Measurements from ENCODE around the gene KCNK15.
"Not testable (repeated sequence)": the region's sequence is repeated elsewhere in the genome, so short reads cannot be mapped to it uniquely, and the experiment has no call there.

Gene KCNK15

GRCh38 chr20:44759595-44759994, 13.9 kb downstream of the KCNK15 start:
- DNase-seq (ENCODE audit: low spot score): no peak

GRCh38 chr20:44761423-44761822, 15.8 kb downstream of the KCNK15 start:
- no peak for DNase-seq (ENCODE audit: low spot score)

DNA sequence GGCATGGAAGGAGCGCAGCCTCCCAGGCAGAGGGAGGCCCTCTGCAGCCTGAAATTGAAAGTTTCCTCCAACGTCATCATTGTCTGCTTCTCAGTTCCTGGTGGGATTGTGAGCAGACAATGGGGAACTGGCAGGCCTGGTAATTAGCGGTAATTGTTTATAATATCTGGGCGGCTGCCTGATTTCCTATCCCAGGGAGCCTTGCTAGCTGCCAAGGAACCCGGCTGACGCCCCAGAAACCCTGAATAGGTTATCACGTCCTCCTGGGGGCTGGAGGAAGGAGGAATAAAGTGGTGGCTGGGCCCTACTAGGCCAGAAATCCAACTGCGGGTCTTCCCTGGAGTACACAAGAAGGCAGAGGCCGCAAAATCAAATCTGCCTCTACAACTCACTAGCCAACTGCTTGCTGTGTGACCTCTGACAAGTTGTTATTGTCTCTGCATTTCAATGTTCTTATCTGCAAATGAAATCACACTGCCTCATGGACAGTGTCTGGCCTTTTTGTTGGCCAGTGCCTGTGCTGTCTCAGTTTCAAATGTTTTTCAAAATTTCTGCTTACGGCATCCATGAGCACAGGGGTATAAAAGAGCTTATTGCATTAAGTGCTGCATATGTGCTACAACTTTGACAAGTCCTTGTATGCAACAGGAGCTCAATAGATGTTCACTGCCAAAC, 16.9 kb downstream of the KCNK15 start:
- DNase-seq (ENCODE audit: low spot score): no peak

- DNase-seq (ENCODE audit: low spot score): not testable (repeated sequence)
Measured at GRCh38 chr20:44763798-44764197, 18.1 kb downstream of the KCNK15 start.

GRCh38 chr20:44765091-44765490, 19.4 kb downstream of the KCNK15 start:
- no peak for DNase-seq (ENCODE audit: low spot score)

GRCh38 chr20:44765701-44766347, 20.2 kb downstream of the KCNK15 start:
- peak; percentile 45 for DNase-seq (ENCODE audit: low spot score)

GRCh38 chr20:44768256-44768655, 22.6 kb downstream of the KCNK15 start:
- DNase-seq (ENCODE audit: low spot score): no peak

DNA sequence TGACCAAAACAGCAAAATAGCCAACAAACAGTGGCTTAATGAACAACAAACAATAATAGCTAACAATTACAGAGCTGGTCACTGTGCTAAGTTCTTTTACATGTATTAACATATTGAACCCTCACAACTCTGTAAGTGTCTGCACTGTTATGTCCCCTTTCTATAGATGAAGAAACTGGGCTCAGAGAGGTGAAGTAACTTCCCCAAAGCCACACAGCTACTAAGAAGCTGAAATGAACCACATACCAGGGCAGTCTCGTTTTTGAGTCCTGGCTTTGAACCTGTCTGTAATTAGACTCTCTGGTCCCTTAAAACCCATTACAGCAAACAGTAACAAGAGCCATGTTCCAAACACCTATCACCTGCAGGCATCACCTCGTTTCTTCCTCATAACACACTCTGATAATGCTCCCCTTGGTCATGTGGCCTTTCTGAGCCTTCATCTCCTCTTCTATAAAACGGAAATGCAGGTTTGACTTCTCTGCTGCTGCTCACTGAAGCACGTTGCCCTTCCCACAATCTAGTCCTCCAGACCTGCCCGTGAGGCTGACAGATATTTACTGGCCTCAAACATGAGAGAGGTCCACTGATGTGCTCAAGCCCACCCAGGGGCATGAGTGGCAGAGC, 23.3 kb downstream of the KCNK15 start:
- DNase-seq (ENCODE audit: low spot score): peak; percentile 2

GRCh38 chr20:44769481-44769863, 23.8 kb downstream of the KCNK15 start:
- no peak for DNase-seq (ENCODE audit: low spot score)

GRCh38 chr20:44770484-44771171, 25.0 kb downstream of the KCNK15 start:
- DNase-seq (ENCODE audit: low spot score): no peak

- DNase-seq (ENCODE audit: low spot score): no peak
Measured at GRCh38 chr20:44771172-44771535, 25.5 kb downstream of the KCNK15 start.

DNA sequence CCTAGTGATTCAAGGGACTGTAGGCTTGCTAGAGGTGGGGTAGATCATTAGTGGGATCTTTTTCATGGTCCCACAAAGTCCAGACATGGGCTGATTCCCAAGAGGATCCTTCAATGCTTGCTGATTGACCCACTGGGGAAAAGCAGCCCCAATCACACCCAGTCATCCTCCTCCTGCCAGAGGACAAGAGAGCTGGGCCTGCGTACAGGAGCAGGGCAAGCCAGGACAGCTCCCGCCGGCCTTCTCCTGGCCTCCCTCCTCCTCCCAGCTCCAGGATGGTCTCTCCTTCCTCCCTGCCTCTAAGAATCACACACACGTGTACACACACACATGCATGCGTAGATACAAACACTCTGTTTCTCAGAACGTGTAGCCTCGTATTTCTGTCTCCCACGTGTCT, 27.0 kb downstream of the KCNK15 start:
- no peak for DNase-seq (ENCODE audit: low spot score)

GRCh38 chr20:44773070-44773829, 27.6 kb downstream of the KCNK15 start:
- DNase-seq (ENCODE audit: low spot score): no peak

GRCh38 chr20:44776980-44777379, 31.3 kb downstream of the KCNK15 start:
- no peak for DNase-seq (ENCODE audit: low spot score)

DNA sequence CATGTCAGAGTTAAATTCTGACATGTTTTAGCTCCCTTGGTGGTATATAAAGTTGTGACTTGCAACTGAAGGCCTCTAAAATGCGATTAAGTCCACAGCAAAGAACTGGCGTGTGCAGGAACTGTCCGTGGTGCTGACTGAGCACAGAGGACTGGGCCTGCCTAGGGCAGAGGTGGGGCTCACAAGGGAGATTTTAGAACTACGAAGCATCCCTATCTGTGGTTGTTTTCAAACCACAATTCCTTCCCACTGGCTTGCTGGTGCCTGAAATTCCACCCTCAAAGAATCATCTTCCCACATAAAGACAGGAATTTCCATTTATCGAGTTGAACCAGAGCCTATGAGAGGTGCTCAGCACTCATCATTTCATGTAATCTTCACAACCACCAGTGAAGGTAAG, 34.6 kb downstream of the KCNK15 start:
- peak; percentile 50 for DNase-seq (ENCODE audit: low spot score)

- DNase-seq (ENCODE audit: low spot score): no peak
Measured at GRCh38 chr20:44781118-44781517, 35.5 kb downstream of the KCNK15 start.

DNA sequence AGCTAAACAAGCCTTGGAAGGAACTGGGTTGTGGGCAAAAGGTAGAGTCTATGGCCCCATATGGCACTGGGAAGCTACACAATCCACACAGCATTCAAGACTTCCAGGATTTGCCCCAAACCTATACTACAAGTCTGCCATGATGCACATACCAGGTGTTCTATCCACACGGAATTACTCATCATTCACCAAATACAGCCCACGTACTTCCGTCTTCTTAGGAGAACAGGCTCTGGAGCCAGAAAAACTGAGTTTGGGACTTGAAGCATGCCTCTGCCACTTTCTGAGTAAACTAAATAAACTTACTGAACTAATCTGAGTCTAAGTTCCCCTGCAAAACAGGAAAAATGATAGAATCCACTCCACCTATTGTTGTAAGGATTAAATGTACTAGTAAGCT, 36.1 kb downstream of the KCNK15 start:
- DNase-seq (ENCODE audit: low spot score): no peak

DNA sequence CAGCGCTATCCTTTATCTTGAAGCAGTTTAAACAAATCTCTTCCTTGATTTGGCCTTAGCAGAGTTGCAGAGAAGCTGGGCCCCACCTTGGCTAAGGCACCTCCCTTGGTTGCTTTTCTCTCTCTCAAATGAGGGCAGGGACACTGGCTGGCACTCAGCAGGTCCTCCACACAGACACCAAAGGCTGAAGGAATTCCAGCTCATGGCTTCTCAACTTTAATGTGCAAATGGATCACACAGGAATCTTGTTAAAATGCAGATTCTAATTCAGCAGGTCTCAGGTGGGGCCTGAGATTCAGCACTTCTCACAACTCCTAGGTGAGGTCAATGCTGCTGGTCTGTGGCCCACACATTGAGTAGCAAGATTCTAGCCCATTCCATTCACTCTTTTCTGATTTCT, 39.0 kb downstream of the KCNK15 start:
- DNase-seq (ENCODE audit: low spot score): no peak

DNA sequence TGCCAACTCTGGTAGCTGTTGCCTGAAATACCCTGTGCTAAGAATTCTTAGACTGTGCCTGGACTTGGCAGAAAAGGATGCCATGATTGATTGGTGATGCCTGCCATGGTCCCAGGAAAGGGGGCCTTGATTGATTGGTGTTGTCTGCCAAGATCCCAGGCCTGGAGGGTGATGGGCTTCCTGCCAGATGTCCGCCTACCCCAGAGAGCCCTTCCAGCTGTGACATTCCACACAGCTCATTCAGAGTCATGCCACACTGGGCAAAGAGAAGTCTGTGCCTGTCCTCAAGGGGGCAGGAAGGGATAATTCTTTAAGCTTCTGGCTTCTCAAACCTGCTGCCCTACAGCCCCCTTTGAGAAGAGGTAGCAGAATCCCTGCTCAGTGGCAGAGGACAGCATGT, 40.1 kb downstream of the KCNK15 start:
- DNase-seq (ENCODE audit: low spot score): peak; percentile 34

GRCh38 chr20:44787299-44787698, 41.6 kb downstream of the KCNK15 start:
- no peak for DNase-seq (ENCODE audit: low spot score)

GRCh38 chr20:44788706-44789456, 43.2 kb downstream of the KCNK15 start:
- no peak for DNase-seq (ENCODE audit: low spot score)

Data from kidney tubule cell (primary cell).